ENCODE measurements around the gene HIVEP1.

DNA sequence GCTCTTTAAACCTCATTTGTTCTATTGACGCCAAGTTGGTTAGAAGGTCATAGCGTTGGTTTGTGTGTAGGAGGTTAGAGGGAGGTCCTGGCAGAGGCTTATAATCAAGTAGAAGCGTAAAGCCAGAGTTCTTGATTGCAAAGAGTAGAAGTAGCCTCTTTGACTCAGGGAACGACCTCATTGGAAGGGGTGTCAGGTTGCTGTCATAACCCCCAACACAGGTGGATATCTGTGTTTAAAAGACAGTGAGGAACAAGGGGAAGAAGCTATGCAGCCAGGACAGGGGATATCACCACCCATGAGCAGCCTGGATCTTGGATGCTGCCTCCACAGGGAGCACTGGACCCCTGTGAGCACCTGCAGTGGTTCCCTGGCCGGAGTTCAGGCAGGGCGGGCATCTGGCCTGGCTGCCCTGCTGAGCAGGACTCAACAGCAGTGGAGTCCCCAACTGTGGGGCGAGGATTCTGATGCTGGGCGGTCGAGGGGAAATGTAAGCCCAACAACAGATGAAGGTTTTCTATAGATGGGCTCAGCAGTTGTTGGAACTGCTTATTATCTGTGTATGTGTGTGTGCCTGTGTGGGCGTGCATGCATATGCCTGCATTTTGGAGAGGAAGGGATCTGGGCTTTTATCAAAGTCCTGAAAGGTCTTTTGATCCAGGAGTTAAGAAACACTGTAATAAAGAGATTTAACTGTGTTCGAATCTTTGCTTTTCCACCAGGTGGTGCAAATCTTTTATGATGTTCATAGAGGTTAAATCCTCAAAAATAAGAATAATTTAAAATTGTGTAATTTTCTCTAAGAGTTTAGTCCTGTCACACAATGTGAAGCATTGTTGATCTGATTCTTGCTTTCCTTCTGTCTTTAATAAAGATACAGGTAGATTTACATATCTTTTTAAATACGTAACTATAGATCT is 27.7 kb downstream of the HIVEP1 start:
- TF ChIP-seq, protein P1, sequence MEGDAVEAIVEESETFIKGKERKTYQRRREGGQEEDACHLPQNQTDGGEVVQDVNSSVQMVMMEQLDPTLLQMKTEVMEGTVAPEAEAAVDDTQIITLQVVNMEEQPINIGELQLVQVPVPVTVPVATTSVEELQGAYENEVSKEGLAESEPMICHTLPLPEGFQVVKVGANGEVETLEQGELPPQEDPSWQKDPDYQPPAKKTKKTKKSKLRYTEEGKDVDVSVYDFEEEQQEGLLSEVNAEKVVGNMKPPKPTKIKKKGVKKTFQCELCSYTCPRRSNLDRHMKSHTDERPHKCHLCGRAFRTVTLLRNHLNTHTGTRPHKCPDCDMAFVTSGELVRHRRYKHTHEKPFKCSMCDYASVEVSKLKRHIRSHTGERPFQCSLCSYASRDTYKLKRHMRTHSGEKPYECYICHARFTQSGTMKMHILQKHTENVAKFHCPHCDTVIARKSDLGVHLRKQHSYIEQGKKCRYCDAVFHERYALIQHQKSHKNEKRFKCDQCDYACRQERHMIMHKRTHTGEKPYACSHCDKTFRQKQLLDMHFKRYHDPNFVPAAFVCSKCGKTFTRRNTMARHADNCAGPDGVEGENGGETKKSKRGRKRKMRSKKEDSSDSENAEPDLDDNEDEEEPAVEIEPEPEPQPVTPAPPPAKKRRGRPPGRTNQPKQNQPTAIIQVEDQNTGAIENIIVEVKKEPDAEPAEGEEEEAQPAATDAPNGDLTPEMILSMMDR (IDR thresholded peaks at IDR 0.05) = no peak
- TF ChIP-seq POLR2A (IDR thresholded peaks at IDR 0.05) (no peak), POLR2AphosphoS5 (IDR thresholded peaks at IDR 0.05) (no peak)
